H9 (cell line): ENCODE results near the gene HMGA1. TPM values are rescaled to one million over a fixed set of nuclear protein-coding genes. Genes with fewer than 3 reads are reported as not detected.

ENCODE experiments used
- DNase-seq: peaks from one replicate; pipeline ENCODE4 v3.0.0-alpha.2; 2017
- H2AFZ ChIP-seq: one replicate; pipeline ENCODE4 v1.6.1; 2013; ENCODE audit warnings: mild to moderate bottlenecking, low read length, control low read depth, moderate library complexity
- H2AK5ac ChIP-seq: 2 replicates; pipeline ENCODE4 v1.6.1; 2013; ENCODE audit warnings: low read length, control low read depth, mixed read lengths; ENCODE audit not compliant: insufficient read length
- H2BK120ac ChIP-seq: one replicate; pipeline ENCODE4 v1.6.1; 2013; ENCODE audit warnings: low read depth, mild to moderate bottlenecking, low read length, control low read depth, inconsistent platforms; ENCODE audit not compliant: poor library complexity, severe bottlenecking
- H2BK12ac ChIP-seq: 2 replicates; pipeline ENCODE4 v1.6.1; 2013; ENCODE audit warnings: low read length, control low read depth, mixed read lengths, low read depth; ENCODE audit not compliant: insufficient read length
- H2BK15ac ChIP-seq: 2 replicates; pipeline ENCODE4 v1.6.1; 2013; ENCODE audit warnings: low read depth, low read length, control low read depth
- H2BK20ac ChIP-seq: one replicate; pipeline ENCODE4 v1.6.1; 2013; ENCODE audit warnings: low read depth, mild to moderate bottlenecking, low read length, control low read depth, inconsistent platforms; ENCODE audit not compliant: poor library complexity, severe bottlenecking
- H2BK5ac ChIP-seq: 2 replicates; pipeline ENCODE4 v1.6.1; 2013; ENCODE audit warnings: low read length, control low read depth, mixed read lengths; ENCODE audit not compliant: insufficient read length
- H3K14ac ChIP-seq: 2 replicates; pipeline ENCODE4 v1.6.1; 2013; ENCODE audit warnings: low read length, control low read depth; ENCODE audit not compliant: insufficient read depth
- H3K18ac ChIP-seq: 2 replicates; pipeline ENCODE4 v1.6.1; 2013; ENCODE audit warnings: low read depth, mild to moderate bottlenecking, mixed read lengths, low read length, control low read depth; ENCODE audit not compliant: insufficient read length
- H3K23ac ChIP-seq: 2 replicates; pipeline ENCODE4 v1.6.1; 2013; ENCODE audit warnings: low read length, control low read depth, mixed read lengths, low read depth; ENCODE audit not compliant: insufficient read length
- H3K23me2 ChIP-seq: 2 replicates; pipeline ENCODE4 v1.6.1; 2013; ENCODE audit warnings: low read depth, mild to moderate bottlenecking, mixed read lengths, low read length, control low read depth; ENCODE audit not compliant: insufficient read length, poor library complexity, severe bottlenecking
- H3K27ac ChIP-seq: 2 replicates; pipeline ENCODE4 v1.5.1; 2013; ENCODE audit warnings: low read length, control low read depth, mixed read lengths, low read depth; ENCODE audit not compliant: insufficient read length
- H3K27me3 ChIP-seq: 2 replicates; pipeline ENCODE4 v1.6.1; 2013; ENCODE audit warnings: low read length, control low read depth, inconsistent platforms; ENCODE audit not compliant: insufficient read depth
- H3K4ac ChIP-seq: 2 replicates; pipeline ENCODE4 v1.6.1; 2013; ENCODE audit warnings: low read depth, mild to moderate bottlenecking, control low read depth, inconsistent platforms, low read length, moderate library complexity
- H3K4me1 ChIP-seq: 2 replicates; pipeline ENCODE4 v1.6.1; 2013; ENCODE audit warnings: low read length, control low read depth, inconsistent platforms; ENCODE audit not compliant: insufficient read depth
- H3K4me2 ChIP-seq: 2 replicates; pipeline ENCODE4 v1.6.1; 2013; ENCODE audit warnings: low read length, control low read depth, mixed read lengths; ENCODE audit not compliant: insufficient read length, insufficient read depth
- H3K56ac ChIP-seq: 2 replicates; pipeline ENCODE4 v1.6.1; 2013; ENCODE audit warnings: low read depth, mild to moderate bottlenecking, mixed read lengths, low read length, control low read depth; ENCODE audit not compliant: insufficient read length
- H3K79me1 ChIP-seq: 2 replicates; pipeline ENCODE4 v1.6.1; 2013; ENCODE audit warnings: low read depth, mild to moderate bottlenecking, moderate library complexity, low read length, control low read depth, inconsistent platforms; ENCODE audit not compliant: insufficient read depth, poor library complexity, severe bottlenecking
- H3K79me2 ChIP-seq: 2 replicates; pipeline ENCODE4 v1.6.1; 2013; ENCODE audit warnings: low read length, control low read depth, inconsistent platforms; ENCODE audit not compliant: insufficient read depth
- H3K9ac ChIP-seq: 2 replicates; pipeline ENCODE4 v1.6.1; 2013; ENCODE audit warnings: low read length, control low read depth, mixed read lengths; ENCODE audit not compliant: insufficient read length; ENCODE audit errors: extremely low read depth
- H3K9me3 ChIP-seq: one replicate; pipeline ENCODE4 v1.6.1; 2013; ENCODE audit warnings: low read depth, low read length, inconsistent platforms; ENCODE audit not compliant: control insufficient read depth
- H3T11ph ChIP-seq: one replicate; pipeline ENCODE4 v1.6.1; 2013; ENCODE audit warnings: mild to moderate bottlenecking, low read length, control low read depth, inconsistent platforms
- H4K20me1 ChIP-seq: one replicate; pipeline ENCODE4 v1.6.1; 2013; ENCODE audit not compliant: control insufficient read depth, insufficient read length, insufficient read depth
- H4K5ac ChIP-seq: 2 replicates; pipeline ENCODE4 v1.6.1; 2013; ENCODE audit warnings: low read depth, mild to moderate bottlenecking, mixed read lengths, low read length, control low read depth; ENCODE audit not compliant: insufficient read length
- H4K8ac ChIP-seq: replicated peaks from 2 replicates; pipeline ENCODE4 v1.6.1; 2013; ENCODE audit warnings: low read length, control low read depth, mixed read lengths, low read depth; ENCODE audit not compliant: insufficient read length
- H4K91ac ChIP-seq: 2 replicates; pipeline ENCODE4 v1.6.1; 2013; ENCODE audit warnings: low read depth, mild to moderate bottlenecking, moderate library complexity, mixed read lengths, low read length, control low read depth; ENCODE audit not compliant: insufficient read length
- H3K27ac Mint-ChIP-seq, 3 experiments: 2 replicates in 2 of 3; 3 replicates in 1 of 3; pipeline ENCODE4 v1.8.0; 2020 to 2021; ENCODE audit warnings: mixed read lengths in 3 of 3, mild to moderate bottlenecking in 1 of 3, moderate library complexity in 1 of 3
- H3K27me3 Mint-ChIP-seq: 2 replicates; pipeline ENCODE4 v1.8.0; 2021; ENCODE audit warnings: low read depth, mild to moderate bottlenecking, moderate library complexity, mixed read lengths
- H3K36me3 Mint-ChIP-seq, 3 experiments: 2 replicates in 2 of 3; 3 replicates in 1 of 3; pipeline ENCODE4 v1.8.0; 2020 to 2021; ENCODE audit warnings: low read depth in 3 of 3, mixed read lengths in 3 of 3; ENCODE audit not compliant: insufficient read depth in 1 of 3
- H3K4me1 Mint-ChIP-seq, 2 experiments: 2 replicates each; pipeline ENCODE4 v1.8.0; 2020; ENCODE audit warnings: mixed read lengths in 2 of 2
- H3K4me3 Mint-ChIP-seq, 2 experiments: 2 replicates in 1 of 2; 3 replicates in 1 of 2; pipeline ENCODE4 v1.8.0; 2020 to 2021; ENCODE audit warnings: mild to moderate bottlenecking in 2 of 2, mixed read lengths in 2 of 2, moderate library complexity in 1 of 2
- H3K9me3 Mint-ChIP-seq, 2 experiments: 2 replicates in 1 of 2; 3 replicates in 1 of 2; pipeline ENCODE4 v1.8.0; 2020; ENCODE audit warnings: mild to moderate bottlenecking in 2 of 2, mixed read lengths in 2 of 2, moderate library complexity in 1 of 2
- CTCF ChIP-seq: fragments of 200-600 bp; sonication (generic); conservative IDR thresholded peaks from 3 replicates; pipeline ENCODE4 v1.8.0; 2021; ENCODE audit warnings: antibody characterized with exemption, mild to moderate bottlenecking
- WGBS: extraction: QIAGEN DNeasy Blood & Tissue Kit; methylation state at CpG from one replicate; pipeline ENCODE4 v1.1.7; 2013; ENCODE audit warnings: missing lambda C conversion rate, low lambda C conversion rate, mixed read lengths; ENCODE audit not compliant: insufficient read length; ENCODE audit errors: extremely low coverage; 5-methylcytosine and 5-hydroxymethylcytosine counted together
- total RNA-seq: library from RNA; stranded (reverse); gene quantifications from 2 replicates; pipeline ENCODE4 v1.2.1, GENCODE V29; 2021

Gene HMGA1
- total RNA-seq, 1 experiment from 2014 or later, result 2,116 TPM

DNA sequence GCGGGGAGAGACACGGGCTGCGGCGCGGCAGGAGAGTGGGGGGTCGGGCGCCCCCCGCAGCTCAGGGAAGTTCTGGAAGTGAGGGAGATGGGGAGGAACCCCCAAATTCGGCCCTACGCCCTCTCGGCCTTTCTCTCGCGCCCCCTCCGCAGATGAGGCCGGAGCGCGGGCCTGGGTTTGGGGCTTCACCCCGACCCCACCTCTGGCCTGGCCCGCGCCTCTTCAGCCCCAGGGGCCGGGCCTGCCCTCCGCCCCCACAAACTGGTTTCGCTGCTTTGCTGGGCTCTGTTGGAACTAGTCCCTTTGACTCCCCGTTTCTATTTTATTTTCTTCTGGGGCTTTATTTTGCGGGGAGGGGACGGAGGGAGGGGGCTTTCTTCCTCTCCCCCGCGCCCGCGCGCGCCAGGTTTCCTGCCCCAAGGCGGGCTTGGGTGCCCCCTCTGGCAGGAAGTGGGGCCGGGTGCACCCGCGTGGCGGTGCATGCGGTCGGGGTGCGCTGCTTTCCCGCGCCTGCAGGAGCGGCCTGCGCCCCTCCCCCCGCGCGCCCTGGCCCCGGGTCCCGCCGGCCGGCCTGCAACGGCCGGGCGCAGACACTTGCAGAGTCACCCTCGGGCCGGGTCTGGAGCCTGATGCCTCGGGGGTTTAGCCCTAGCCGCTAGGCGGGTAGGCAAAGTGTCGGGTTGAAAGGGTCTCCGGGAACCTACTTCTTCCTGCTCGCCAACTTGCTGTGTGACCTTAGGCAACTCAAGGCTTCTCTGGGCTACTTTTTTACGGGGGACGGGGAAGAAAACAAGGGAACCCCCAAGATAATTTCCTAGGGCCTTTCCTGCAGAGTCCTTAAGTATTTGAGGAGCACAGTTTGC lies 1.3 kb downstream of the HMGA1 start:
- Histone ChIP-seq H4K91ac (no peak overlapping the region), H3K9me3 (no peaks in the 10 kb centered on the region), H3K4me2 (peak overlapping the region; percentile 94), H2BK5ac (no peak overlapping the region), H4K8ac (no peak overlapping the region), H3K4me1 (peaks cover 13% of the 10 kb centered on the region), H3K14ac (peak overlapping the region; percentile 76), H3K23me2 (peaks cover 16% of the 10 kb centered on the region), H2BK15ac (no peak overlapping the region), H3K18ac (peak overlapping the region; percentile 57), H2AK5ac (no peak overlapping the region), H3T11ph (no peak overlapping the region), H4K5ac (no peak overlapping the region), H3K9ac (peak overlapping the region; percentile 96), H3K79me2 (peaks cover 35% of the 10 kb centered on the region; the same call in 1 of the 2 replicates), H2BK120ac (no peak overlapping the region), H3K27me3 (no peaks in the 10 kb centered on the region), H2BK12ac (no peak overlapping the region), H3K79me1 (peaks cover 9% of the 10 kb centered on the region), H3K4ac (no peak overlapping the region; the same call in 1 of the 2 replicates), H2AFZ (no peak overlapping the region), H4K20me1 (no peaks in the 10 kb centered on the region), H3K56ac (no peak overlapping the region), H2BK20ac (no peak overlapping the region), H3K23ac (no peak overlapping the region), H3K27ac (no peak overlapping the region)
- Mint-ChIP-seq H3K27ac (peak overlapping the region; percentile 94 to 97 (median 95)), H3K4me1 (peaks cover 36 to 60% of the 10 kb centered on the region in 2 experiments), H3K9me3 (no peaks in the 10 kb centered on the region; a peak in 1 of 5 replicates), H3K36me3 (peaks cover 44 to 48% (median 47%) of the 10 kb centered on the region in 3 experiments), H3K27me3 (no peaks in the 10 kb centered on the region), H3K4me3 (peak overlapping the region; percentile 88 to 92)
- peak; percentile 49 for DNase-seq
- WGBS, result no CpG with 5 or more reads among the region's 64 CpGs
- TF ChIP-seq CTCF, result peak; percentile 54
